Liver (tissue), 3 donors: ENCODE data around the gene WASL.

Experiments
- ATF3 ChIP-seq: IDR thresholded peaks from 2 replicates; pipeline ENCODE4 v1.6.1; 2016; ENCODE audit warnings: antibody characterized with exemption
- CTCF ChIP-seq: fragments of 150-350 bp; IDR thresholded peaks from 2 replicates; pipeline ENCODE4 v1.5.1; 2017; ENCODE audit warnings: improper control_type of control experiment, low read depth, low read length; ENCODE audit not compliant: missing input control
- EGR1 ChIP-seq, 2 donors: IDR thresholded peaks; 2 replicates each; pipeline ENCODE4 v1.6.1; 2016 to 2018; ENCODE audit warnings: antibody characterized with exemption in 2 of 2, low read depth in 2 of 2
- FOXA1 ChIP-seq: IDR thresholded peaks from 2 replicates; pipeline ENCODE4 v1.6.1; 2016; ENCODE audit warnings: antibody characterized with exemption
- FOXA2 ChIP-seq: IDR thresholded peaks from 2 replicates; pipeline ENCODE4 v1.6.1; 2016; ENCODE audit warnings: antibody characterized with exemption
- JUND ChIP-seq, 2 donors: IDR thresholded peaks; 2 replicates each; pipeline ENCODE4 v1.6.1; 2016; ENCODE audit warnings: antibody characterized with exemption in 2 of 2
- RAD21 ChIP-seq, 2 donors: IDR thresholded peaks; 2 replicates each; pipeline ENCODE4 v1.6.1; 2016; ENCODE audit warnings: antibody characterized with exemption in 2 of 2, mild to moderate bottlenecking in 2 of 2
- REST ChIP-seq: IDR thresholded peaks from 2 replicates; pipeline ENCODE4 v1.6.1; 2016; ENCODE audit warnings: antibody characterized with exemption, mild to moderate bottlenecking
- TAF1 ChIP-seq: conservative IDR thresholded peaks from 2 replicates; pipeline ENCODE4 v1.6.1; 2016; ENCODE audit warnings: antibody characterized with exemption, mild to moderate bottlenecking
- YY1 ChIP-seq: IDR thresholded peaks from 2 replicates; pipeline ENCODE4 v1.6.1; 2016; ENCODE audit warnings: antibody characterized with exemption, mild to moderate bottlenecking
- ZBTB33 ChIP-seq: IDR thresholded peaks from 2 replicates; pipeline ENCODE4 v1.6.1; 2016; ENCODE audit warnings: antibody characterized with exemption
- donor health status: healthy.
- donor health status: healthy.

- TF ChIP-seq CTCF (no peak), TAF1 (no peak), REST (no peak), YY1 (no peak), ATF3 (no peak), ZBTB33 (no peak), RAD21 (IDR thresholded peaks at IDR 0.05) (no peak), EGR1 (IDR thresholded peaks at IDR 0.05; ENCODE audit: low read depth in 2 of 2) (no peak), JUND (IDR thresholded peaks at IDR 0.05) (no peak), FOXA2 (no peak), FOXA1 (no peak)
These were observed 3.7 kb upstream of the WASL start for GRCh38 chr7:123752534-123752933.
